ENCODE data around the gene TAPBPL.

DNA sequence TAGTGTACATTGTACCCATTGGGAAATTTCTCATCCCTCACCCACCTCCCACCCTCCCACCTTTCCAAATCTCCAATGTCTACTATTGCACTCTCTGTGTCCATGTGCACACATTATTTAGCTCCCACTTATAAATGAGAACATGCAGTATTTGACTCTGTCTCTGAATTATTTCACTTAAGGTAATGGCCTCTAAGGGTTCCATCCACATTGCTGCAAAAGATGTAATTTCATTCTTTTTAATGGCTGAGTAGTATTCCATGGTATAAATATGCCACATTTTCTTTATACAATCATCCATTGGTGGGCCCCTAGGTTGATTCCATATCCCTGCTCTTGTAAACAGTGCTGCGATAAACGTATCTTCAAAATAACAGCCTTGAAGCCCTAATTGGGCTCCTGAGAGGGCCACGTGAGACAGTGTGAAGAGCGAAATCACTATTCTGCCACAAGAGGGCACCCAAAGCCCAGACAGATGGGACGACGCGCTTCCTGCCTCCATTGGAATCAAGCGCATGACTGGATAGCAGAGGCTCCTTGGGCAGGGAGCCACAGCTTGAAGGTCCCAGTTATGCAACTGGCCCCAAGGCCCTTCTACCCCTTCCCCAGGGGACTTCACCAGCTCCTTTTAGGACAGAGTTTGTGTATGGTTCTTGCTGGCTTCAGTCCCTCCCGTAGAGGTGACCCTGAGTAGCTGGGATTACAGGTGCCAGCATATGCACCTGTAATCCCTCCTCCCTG, 28.4 kb upstream of the TAPBPL start:
- TF ChIP-seq, protein P1, sequence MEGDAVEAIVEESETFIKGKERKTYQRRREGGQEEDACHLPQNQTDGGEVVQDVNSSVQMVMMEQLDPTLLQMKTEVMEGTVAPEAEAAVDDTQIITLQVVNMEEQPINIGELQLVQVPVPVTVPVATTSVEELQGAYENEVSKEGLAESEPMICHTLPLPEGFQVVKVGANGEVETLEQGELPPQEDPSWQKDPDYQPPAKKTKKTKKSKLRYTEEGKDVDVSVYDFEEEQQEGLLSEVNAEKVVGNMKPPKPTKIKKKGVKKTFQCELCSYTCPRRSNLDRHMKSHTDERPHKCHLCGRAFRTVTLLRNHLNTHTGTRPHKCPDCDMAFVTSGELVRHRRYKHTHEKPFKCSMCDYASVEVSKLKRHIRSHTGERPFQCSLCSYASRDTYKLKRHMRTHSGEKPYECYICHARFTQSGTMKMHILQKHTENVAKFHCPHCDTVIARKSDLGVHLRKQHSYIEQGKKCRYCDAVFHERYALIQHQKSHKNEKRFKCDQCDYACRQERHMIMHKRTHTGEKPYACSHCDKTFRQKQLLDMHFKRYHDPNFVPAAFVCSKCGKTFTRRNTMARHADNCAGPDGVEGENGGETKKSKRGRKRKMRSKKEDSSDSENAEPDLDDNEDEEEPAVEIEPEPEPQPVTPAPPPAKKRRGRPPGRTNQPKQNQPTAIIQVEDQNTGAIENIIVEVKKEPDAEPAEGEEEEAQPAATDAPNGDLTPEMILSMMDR (IDR thresholded peaks at IDR 0.05; ENCODE audit: insufficient read depth, low read length, poor library complexity, severe bottlenecking) = peak; percentile 78
- TF ChIP-seq EZH2phosphoT487 (conservative IDR thresholded peaks at IDR 0.05; ENCODE audit: low read length) = no peak

Data from SU-DHL-6 (cell line).